K562 (cell line): ENCODE results near the gene HYAL3. TPM values are rescaled to one million over a fixed set of nuclear protein-coding genes. Genes with fewer than 3 reads are reported as not detected.

Source experiments
- DACH1 ChIP-seq: fragments of 450-650 bp; IDR thresholded peaks from 2 replicates; pipeline ENCODE4 v1.6.1; 2018; ENCODE audit not compliant: partially characterized antibody
- GABPA ChIP-seq: fragments of 200-800 bp; sonication (Bioruptor generic); conservative IDR thresholded peaks from 2 replicates; pipeline ENCODE4 v1.6.1; 2016; ENCODE audit warnings: low read depth, missing genetic modification characterization, missing compliant biosample characterization
- KAT7 ChIP-seq: sonication (generic); formaldehyde crosslinking; IDR thresholded peaks from 2 replicates; pipeline ENCODE4 v1.8.0; 2022; ENCODE audit warnings: missing genetic modification reagents, mild to moderate bottlenecking, borderline replicate concordance
- SIN3B ChIP-seq: fragments of 450-650 bp; IDR thresholded peaks from 2 replicates; pipeline ENCODE4 v1.6.1; 2017; ENCODE audit warnings: low read depth, mild to moderate bottlenecking, moderate library complexity
- ZFP30 ChIP-seq: fragments of 250-450 bp; sonication (Bioruptor Pico); IDR thresholded peaks from 2 replicates; pipeline ENCODE4 v1.8.0; 2022; ENCODE audit warnings: moderate library complexity, mild to moderate bottlenecking, inconsistent platforms, borderline replicate concordance
- polyA plus RNA-seq, 8 experiments: library from polyadenylated mRNA; depleted of rRNA in 4 of 8; stranded (reverse) in 5 of 8; unstranded in 3 of 8; fragments of >200 nt; fragmentation: Nextera tagmentation in 2 of 8; fragmentation: Illumina TruSeq in 1 of 8; extraction: Ambion mirVana in 2 of 8; extraction: Trizol in 1 of 8; gene quantifications; 2 replicates each; pipeline versions ENCODE4 v1.2.1 to v1.2.3, GENCODE V29; 2011 to 2014; ENCODE audit warnings: inconsistent platforms in 1 of 8, missing spikeins in 1 of 8
- total RNA-seq, 7 experiments: library from RNA; depleted of rRNA in 6 of 7; stranded (reverse); fragments of >200 nt in 6 of 7; fragmentation: Illumina TruSeq in 2 of 7; extraction: Trizol in 2 of 7; gene quantifications; 2 replicates each; pipeline versions ENCODE4 v1.2.1 to v1.2.3, GENCODE V29; 2011 to 2021; ENCODE audit warnings: low replicate concordance in 1 of 7
- TF ChIP-seq, protein P1 (sequence below): fragments of 450-650 bp; IDR thresholded peaks from 2 replicates; pipeline ENCODE4 v1.6.1; 2016; ENCODE audit warnings: mild to moderate bottlenecking, moderate library complexity
- TF ChIP-seq, protein P2 (sequence below): fragments of 450-650 bp; IDR thresholded peaks from 2 replicates; pipeline ENCODE4 v1.6.1; 2017; ENCODE audit warnings: antibody characterized with exemption, mild to moderate bottlenecking
- TF ChIP-seq, protein P3 (sequence below): sonication (generic); formaldehyde crosslinking; IDR thresholded peaks from 2 replicates; pipeline ENCODE4 v1.9.0; 2022; ENCODE audit warnings: mild to moderate bottlenecking, missing genetic modification reagents

The HYAL3 gene
- total and polyA plus RNA-seq, 9 of the 15 experiments (the other 6 are each of a cell fraction or from before 2014, with no cell fraction given), result 0.38 to 9.1 (median 6.8) TPM

DNA sequence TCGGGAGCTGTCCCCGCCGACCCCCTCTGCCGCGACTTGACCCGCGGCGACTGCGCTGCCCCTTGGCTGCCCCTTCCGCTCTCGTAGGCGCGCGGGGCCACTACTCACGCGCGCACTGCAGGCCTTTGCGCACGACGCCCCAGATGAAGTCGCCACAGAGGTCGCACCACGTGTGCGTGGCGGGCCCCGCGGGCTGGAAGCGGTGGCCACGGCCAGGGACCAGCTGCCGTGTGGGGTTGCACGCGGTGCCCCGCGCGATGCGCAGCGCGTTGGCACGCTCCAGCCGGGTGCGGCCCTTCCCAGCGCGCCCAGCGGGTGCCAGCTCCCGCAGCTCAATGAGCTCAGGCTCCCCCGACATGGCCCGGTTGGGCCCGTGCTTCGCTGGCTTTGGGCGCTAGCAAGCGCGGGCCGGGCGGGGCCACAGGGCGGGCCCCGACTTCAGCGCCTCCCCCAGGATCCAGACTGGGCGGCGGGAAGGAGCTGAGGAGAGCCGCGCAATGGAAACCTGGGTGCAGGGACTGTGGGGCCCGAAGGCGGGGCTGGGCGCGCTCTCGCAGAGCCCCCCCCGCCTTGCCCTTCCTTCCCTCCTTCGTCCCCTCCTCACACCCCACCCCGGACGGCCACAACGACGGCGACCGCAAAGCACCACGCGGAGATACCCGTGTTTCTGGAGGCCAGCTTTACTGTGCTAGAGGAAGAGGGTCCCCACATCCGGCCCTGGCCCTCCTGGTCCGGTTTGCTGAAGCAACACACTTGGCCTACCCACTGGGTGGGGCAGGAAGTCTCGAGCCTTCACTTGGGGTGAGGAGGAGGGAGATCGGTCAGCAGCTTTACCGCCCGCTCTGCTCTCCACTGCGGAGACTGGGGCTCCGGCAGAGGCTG, 41.5 kb upstream of the HYAL3 start, which contains the start of gene RASSF1 (continued):
- TF ChIP-seq, protein P1, sequence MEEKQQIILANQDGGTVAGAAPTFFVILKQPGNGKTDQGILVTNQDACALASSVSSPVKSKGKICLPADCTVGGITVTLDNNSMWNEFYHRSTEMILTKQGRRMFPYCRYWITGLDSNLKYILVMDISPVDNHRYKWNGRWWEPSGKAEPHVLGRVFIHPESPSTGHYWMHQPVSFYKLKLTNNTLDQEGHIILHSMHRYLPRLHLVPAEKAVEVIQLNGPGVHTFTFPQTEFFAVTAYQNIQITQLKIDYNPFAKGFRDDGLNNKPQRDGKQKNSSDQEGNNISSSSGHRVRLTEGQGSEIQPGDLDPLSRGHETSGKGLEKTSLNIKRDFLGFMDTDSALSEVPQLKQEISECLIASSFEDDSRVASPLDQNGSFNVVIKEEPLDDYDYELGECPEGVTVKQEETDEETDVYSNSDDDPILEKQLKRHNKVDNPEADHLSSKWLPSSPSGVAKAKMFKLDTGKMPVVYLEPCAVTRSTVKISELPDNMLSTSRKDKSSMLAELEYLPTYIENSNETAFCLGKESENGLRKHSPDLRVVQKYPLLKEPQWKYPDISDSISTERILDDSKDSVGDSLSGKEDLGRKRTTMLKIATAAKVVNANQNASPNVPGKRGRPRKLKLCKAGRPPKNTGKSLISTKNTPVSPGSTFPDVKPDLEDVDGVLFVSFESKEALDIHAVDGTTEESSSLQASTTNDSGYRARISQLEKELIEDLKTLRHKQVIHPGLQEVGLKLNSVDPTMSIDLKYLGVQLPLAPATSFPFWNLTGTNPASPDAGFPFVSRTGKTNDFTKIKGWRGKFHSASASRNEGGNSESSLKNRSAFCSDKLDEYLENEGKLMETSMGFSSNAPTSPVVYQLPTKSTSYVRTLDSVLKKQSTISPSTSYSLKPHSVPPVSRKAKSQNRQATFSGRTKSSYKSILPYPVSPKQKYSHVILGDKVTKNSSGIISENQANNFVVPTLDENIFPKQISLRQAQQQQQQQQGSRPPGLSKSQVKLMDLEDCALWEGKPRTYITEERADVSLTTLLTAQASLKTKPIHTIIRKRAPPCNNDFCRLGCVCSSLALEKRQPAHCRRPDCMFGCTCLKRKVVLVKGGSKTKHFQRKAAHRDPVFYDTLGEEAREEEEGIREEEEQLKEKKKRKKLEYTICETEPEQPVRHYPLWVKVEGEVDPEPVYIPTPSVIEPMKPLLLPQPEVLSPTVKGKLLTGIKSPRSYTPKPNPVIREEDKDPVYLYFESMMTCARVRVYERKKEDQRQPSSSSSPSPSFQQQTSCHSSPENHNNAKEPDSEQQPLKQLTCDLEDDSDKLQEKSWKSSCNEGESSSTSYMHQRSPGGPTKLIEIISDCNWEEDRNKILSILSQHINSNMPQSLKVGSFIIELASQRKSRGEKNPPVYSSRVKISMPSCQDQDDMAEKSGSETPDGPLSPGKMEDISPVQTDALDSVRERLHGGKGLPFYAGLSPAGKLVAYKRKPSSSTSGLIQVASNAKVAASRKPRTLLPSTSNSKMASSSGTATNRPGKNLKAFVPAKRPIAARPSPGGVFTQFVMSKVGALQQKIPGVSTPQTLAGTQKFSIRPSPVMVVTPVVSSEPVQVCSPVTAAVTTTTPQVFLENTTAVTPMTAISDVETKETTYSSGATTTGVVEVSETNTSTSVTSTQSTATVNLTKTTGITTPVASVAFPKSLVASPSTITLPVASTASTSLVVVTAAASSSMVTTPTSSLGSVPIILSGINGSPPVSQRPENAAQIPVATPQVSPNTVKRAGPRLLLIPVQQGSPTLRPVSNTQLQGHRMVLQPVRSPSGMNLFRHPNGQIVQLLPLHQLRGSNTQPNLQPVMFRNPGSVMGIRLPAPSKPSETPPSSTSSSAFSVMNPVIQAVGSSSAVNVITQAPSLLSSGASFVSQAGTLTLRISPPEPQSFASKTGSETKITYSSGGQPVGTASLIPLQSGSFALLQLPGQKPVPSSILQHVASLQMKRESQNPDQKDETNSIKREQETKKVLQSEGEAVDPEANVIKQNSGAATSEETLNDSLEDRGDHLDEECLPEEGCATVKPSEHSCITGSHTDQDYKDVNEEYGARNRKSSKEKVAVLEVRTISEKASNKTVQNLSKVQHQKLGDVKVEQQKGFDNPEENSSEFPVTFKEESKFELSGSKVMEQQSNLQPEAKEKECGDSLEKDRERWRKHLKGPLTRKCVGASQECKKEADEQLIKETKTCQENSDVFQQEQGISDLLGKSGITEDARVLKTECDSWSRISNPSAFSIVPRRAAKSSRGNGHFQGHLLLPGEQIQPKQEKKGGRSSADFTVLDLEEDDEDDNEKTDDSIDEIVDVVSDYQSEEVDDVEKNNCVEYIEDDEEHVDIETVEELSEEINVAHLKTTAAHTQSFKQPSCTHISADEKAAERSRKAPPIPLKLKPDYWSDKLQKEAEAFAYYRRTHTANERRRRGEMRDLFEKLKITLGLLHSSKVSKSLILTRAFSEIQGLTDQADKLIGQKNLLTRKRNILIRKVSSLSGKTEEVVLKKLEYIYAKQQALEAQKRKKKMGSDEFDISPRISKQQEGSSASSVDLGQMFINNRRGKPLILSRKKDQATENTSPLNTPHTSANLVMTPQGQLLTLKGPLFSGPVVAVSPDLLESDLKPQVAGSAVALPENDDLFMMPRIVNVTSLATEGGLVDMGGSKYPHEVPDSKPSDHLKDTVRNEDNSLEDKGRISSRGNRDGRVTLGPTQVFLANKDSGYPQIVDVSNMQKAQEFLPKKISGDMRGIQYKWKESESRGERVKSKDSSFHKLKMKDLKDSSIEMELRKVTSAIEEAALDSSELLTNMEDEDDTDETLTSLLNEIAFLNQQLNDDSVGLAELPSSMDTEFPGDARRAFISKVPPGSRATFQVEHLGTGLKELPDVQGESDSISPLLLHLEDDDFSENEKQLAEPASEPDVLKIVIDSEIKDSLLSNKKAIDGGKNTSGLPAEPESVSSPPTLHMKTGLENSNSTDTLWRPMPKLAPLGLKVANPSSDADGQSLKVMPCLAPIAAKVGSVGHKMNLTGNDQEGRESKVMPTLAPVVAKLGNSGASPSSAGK, result 0 out of 2 replicates have a peak, but pooled peaks have one; percentile 55
- no peak for TF ChIP-seq SIN3B
- TF ChIP-seq, protein P2, sequence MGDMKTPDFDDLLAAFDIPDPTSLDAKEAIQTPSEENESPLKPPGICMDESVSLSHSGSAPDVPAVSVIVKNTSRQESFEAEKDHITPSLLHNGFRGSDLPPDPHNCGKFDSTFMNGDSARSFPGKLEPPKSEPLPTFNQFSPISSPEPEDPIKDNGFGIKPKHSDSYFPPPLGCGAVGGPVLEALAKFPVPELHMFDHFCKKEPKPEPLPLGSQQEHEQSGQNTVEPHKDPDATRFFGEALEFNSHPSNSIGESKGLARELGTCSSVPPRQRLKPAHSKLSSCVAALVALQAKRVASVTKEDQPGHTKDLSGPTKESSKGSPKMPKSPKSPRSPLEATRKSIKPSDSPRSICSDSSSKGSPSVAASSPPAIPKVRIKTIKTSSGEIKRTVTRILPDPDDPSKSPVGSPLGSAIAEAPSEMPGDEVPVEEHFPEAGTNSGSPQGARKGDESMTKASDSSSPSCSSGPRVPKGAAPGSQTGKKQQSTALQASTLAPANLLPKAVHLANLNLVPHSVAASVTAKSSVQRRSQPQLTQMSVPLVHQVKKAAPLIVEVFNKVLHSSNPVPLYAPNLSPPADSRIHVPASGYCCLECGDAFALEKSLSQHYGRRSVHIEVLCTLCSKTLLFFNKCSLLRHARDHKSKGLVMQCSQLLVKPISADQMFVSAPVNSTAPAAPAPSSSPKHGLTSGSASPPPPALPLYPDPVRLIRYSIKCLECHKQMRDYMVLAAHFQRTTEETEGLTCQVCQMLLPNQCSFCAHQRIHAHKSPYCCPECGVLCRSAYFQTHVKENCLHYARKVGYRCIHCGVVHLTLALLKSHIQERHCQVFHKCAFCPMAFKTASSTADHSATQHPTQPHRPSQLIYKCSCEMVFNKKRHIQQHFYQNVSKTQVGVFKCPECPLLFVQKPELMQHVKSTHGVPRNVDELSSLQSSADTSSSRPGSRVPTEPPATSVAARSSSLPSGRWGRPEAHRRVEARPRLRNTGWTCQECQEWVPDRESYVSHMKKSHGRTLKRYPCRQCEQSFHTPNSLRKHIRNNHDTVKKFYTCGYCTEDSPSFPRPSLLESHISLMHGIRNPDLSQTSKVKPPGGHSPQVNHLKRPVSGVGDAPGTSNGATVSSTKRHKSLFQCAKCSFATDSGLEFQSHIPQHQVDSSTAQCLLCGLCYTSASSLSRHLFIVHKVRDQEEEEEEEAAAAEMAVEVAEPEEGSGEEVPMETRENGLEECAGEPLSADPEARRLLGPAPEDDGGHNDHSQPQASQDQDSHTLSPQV, result 0 out of 2 replicates have a peak, but pooled peaks have one; percentile 52
- TF ChIP-seq, protein P3, sequence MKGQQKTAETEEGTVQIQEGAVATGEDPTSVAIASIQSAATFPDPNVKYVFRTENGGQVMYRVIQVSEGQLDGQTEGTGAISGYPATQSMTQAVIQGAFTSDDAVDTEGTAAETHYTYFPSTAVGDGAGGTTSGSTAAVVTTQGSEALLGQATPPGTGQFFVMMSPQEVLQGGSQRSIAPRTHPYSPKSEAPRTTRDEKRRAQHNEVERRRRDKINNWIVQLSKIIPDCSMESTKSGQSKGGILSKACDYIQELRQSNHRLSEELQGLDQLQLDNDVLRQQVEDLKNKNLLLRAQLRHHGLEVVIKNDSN (CRISPR knock-in tag), result peak; percentile 58
- 0 out of 2 replicates have a peak, but pooled peaks have one; percentile 58 for TF ChIP-seq KAT7 (CRISPR knock-in tag)
- TF ChIP-seq GABPA (tag), result peak; percentile 69
- TF ChIP-seq ZFP30 (CRISPR knock-in tag), result no peak
- no peak for TF ChIP-seq DACH1
